ENCODE measurements around the gene IDS.
"Not testable (repeated sequence)": the region's sequence is repeated elsewhere in the genome, so short reads cannot be mapped to it uniquely, and the experiment has no call there.

DNA sequence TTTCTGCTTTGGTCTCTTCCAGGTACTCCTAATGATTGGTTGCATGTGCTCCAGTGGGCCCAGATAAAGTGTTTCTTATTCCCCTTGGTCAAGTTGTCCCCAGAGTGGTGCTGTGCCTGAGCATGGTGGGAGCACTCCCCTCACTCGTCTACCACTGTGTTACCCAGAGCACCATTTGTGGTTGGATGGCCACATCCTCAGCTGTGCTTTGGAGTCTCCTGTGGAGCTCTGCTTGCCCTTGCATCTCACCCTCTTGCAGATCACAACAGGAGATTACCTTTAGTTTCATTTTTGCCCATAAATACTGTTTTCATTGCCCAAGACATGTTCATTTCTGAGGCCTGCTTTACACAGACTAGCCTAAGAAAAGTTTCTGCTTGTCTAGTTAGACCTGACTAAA lies 45.3 kb upstream of the IDS start:
- not testable (repeated sequence) for TF ChIP-seq POLR2A, CTCF (IDR thresholded peaks at IDR 0.05)

Measured in stomach (tissue), 4 donors.